Measurements from ENCODE around the gene ARHGAP8.
A peak's percentile ranks its signal among the peaks of the same experiment; 100 is the strongest.

ARHGAP8 gene

DNA sequence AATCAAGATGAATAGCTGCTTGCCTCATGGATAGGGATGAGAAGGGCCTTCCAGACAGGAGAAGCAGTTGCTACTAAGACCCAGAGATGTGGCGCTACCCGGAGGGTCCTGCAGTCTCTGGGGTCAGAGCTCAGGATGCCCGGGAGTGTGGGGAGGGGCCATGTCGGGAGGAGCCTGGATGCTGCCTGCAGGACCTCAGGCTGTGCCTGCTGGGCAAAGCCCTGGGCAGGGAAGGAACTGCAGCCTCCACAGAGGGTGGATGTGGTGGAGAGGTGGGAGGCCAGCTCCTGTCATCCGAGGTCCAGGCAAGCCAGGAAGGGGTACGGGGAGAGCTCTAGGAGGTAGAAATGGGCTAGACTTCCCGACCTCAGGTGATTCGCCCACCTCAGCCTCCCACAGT lies 39.4 kb upstream of the ARHGAP8 start:
- Histone ChIP-seq H2BK120ac (ENCODE audit: low read depth, low read length) (no peak overlapping the region), H2BK12ac (ENCODE audit: low read length) (no peak overlapping the region), H4K8ac (ENCODE audit: low read depth, low read length) (no peak overlapping the region), H2BK15ac (ENCODE audit: low read length) (no peak overlapping the region), H3K27ac (replicated peaks; ENCODE audit: low read length) (no peak overlapping the region), H3K4me1 (ENCODE audit: control insufficient read depth in 2 of 2, insufficient read depth in 1 of 2, low read depth in 1 of 2, low read length in 2 of 2) (peaks cover 0 to 8% of the 10 kb centered on the region in 2 donors), H2AFZ (ENCODE audit: low read length) (no peak overlapping the region), H3K18ac (ENCODE audit: low read length) (no peak overlapping the region), H3K23ac (ENCODE audit: low read depth, low read length, poor library complexity) (no peak overlapping the region), H3K4me3 (ENCODE audit: low read length in 2 of 2) (no peak overlapping the region), H3K14ac (ENCODE audit: low read length) (no peak overlapping the region), H4K91ac (ENCODE audit: low read depth, low read length, poor library complexity) (no peak overlapping the region), H3K4ac (ENCODE audit: low read length) (no peak overlapping the region), H3K9ac (ENCODE audit: low read depth, low read length, poor library complexity) (no peak overlapping the region), H3K36me3 (replicated peaks in 1 of 2; ENCODE audit: control insufficient read depth in 2 of 2, insufficient read depth in 2 of 2, low read length in 2 of 2) (no peaks in the 10 kb centered on the region), H3K79me1 (ENCODE audit: low read depth, low read length) (peaks cover 11% of the 10 kb centered on the region), H3K27me3 (ENCODE audit: control insufficient read depth in 3 of 3, insufficient read depth in 3 of 3, low read depth in 1 of 3, low read length in 3 of 3) (peaks cover 0 to 2% (median 0%) of the 10 kb centered on the region in 3 experiments), H3K9me3 (replicated peaks in 1 of 2; ENCODE audit: control insufficient read depth in 2 of 2, insufficient read depth in 1 of 2, low read depth in 1 of 2, low read length in 2 of 2) (no peaks in the 10 kb centered on the region), H3K4me2 (ENCODE audit: insufficient read depth, low read length, poor library complexity, severe bottlenecking) (no peak overlapping the region), H2BK5ac (ENCODE audit: low read length) (no peak overlapping the region), H2AK5ac (ENCODE audit: low read depth, low read length) (no peak overlapping the region)
- DNase-seq (ENCODE audit: low spot score): no peak
- no CpG with 5 or more reads among the region's 8 CpGs for WGBS, 2 donors (ENCODE audit: extremely low coverage in 2 of 2, insufficient read length in 2 of 2, insufficient replicate concordance in 1 of 2)

DNA sequence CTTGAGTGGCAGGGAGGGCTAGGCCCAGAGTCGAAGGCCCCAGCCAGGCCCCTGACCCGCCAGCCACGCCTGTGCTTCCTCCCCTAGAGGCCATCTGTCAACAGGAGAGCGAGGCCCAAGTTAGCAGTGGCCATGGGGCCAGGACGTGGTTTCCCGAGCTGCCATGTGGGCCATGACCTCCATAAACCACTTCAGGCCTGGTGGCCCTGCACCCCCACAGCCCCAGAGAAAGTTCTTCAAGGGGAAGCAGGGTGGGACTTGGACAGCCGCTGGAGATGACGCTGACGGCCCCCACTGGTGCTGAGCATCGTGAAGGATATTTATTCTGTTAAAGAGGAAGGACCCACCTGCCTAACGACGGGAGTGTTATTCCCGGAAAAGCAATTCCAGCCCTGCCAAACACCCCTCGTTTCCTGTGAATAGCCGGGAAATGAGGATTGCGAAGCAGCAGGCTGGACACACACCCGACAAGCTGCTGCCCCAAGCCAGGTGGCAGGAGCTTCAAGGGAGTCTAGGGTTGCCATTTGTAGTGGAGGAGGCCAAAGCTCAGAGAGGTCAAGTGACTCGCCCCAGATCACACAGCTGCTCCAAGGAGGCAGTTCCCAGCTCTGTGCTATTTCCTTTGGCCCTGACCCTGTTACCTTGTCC lies 37.5 kb upstream of the ARHGAP8 start:
- H2BK5ac ChIP-seq (ENCODE audit: low read length): no peak overlapping the region
- no peaks in the 10 kb centered on the region for H3K9me3 ChIP-seq (replicated peaks in 1 of 2; ENCODE audit: control insufficient read depth in 2 of 2, insufficient read depth in 1 of 2, low read depth in 1 of 2, low read length in 2 of 2)

DNA sequence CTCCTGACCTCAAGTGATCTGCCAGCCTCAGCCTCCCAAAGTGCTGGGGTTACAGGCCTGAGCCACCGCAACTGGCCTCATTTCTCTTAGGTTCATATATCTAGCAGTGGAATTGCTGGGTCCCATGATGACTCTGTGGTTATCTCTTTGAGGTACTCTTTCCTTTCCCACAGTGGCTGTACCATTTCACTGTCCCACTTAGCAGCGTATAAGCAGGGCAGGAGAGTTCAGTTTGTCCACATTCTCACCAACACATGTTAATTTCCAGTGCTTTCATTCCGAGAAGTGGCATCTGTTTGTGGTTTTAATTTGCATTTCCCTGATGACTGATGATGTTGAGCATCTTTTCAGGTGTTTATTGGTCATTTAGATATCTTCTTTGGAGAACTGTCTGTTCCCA lies 34.0 kb upstream of the ARHGAP8 start:
- H3K23ac ChIP-seq (ENCODE audit: low read depth, low read length, poor library complexity): no peak overlapping the region
- no peaks in the 10 kb centered on the region for H3K9me3 ChIP-seq (replicated peaks in 1 of 2; ENCODE audit: control insufficient read depth in 2 of 2, insufficient read depth in 1 of 2, low read depth in 1 of 2, low read length in 2 of 2)
- H3K14ac ChIP-seq (ENCODE audit: low read length): no peak overlapping the region
- H4K91ac ChIP-seq (ENCODE audit: low read depth, low read length, poor library complexity): no peak overlapping the region
- H3K9ac ChIP-seq (ENCODE audit: low read depth, low read length, poor library complexity): no peak overlapping the region
- H3K27ac ChIP-seq (replicated peaks; ENCODE audit: low read length): no peak overlapping the region
- peaks cover 5% of the 10 kb centered on the region for H3K79me1 ChIP-seq (ENCODE audit: low read depth, low read length)
- H3K27me3 ChIP-seq (ENCODE audit: control insufficient read depth in 3 of 3, insufficient read depth in 3 of 3, low read depth in 1 of 3, low read length in 3 of 3): no peaks in the 10 kb centered on the region
- H3K4me3 ChIP-seq (ENCODE audit: low read length in 2 of 2): no peak overlapping the region
- H2BK120ac ChIP-seq (ENCODE audit: low read depth, low read length): no peak overlapping the region
- H2AFZ ChIP-seq (ENCODE audit: low read length): no peak overlapping the region
- no peak overlapping the region for H4K8ac ChIP-seq (ENCODE audit: low read depth, low read length)
- no peaks in the 10 kb centered on the region for H3K36me3 ChIP-seq (replicated peaks in 1 of 2; ENCODE audit: control insufficient read depth in 2 of 2, insufficient read depth in 2 of 2, low read length in 2 of 2)
- WGBS, 2 donors (ENCODE audit: extremely low coverage in 2 of 2, insufficient read length in 2 of 2, insufficient replicate concordance in 1 of 2): no CpG with 5 or more reads among the region's 3 CpGs
- DNase-seq (ENCODE audit: low spot score): no peak
- no peak overlapping the region for H3K4ac ChIP-seq (ENCODE audit: low read length)
- no peak overlapping the region for H3K18ac ChIP-seq (ENCODE audit: low read length)
- no peak overlapping the region for H2BK15ac ChIP-seq (ENCODE audit: low read length)
- no peak overlapping the region for H2AK5ac ChIP-seq (ENCODE audit: low read depth, low read length)
- H3K4me2 ChIP-seq (ENCODE audit: insufficient read depth, low read length, poor library complexity, severe bottlenecking): no peak overlapping the region
- H3K4me1 ChIP-seq (ENCODE audit: control insufficient read depth in 2 of 2, insufficient read depth in 1 of 2, low read depth in 1 of 2, low read length in 2 of 2): peaks cover 3 to 32% of the 10 kb centered on the region in 2 donors
- no peak overlapping the region for H2BK12ac ChIP-seq (ENCODE audit: low read length)
- H2BK5ac ChIP-seq (ENCODE audit: low read length): no peak overlapping the region

More for the DNA sequence above, 37.5 kb upstream of the ARHGAP8 start:
- H2BK15ac ChIP-seq (ENCODE audit: low read length): no peak overlapping the region
- DNase-seq (ENCODE audit: low spot score): no peak
- no peak overlapping the region for H4K91ac ChIP-seq (ENCODE audit: low read depth, low read length, poor library complexity)
- H3K27ac ChIP-seq (replicated peaks; ENCODE audit: low read length): no peak overlapping the region
- H2AFZ ChIP-seq (ENCODE audit: low read length): no peak overlapping the region
- H3K4me3 ChIP-seq (ENCODE audit: low read length in 2 of 2): no peak overlapping the region
- H2BK120ac ChIP-seq (ENCODE audit: low read depth, low read length): no peak overlapping the region
- H2BK12ac ChIP-seq (ENCODE audit: low read length): peak overlapping the region; percentile 22
- peaks cover 0 to 13% of the 10 kb centered on the region in 2 donors for H3K4me1 ChIP-seq (ENCODE audit: control insufficient read depth in 2 of 2, insufficient read depth in 1 of 2, low read depth in 1 of 2, low read length in 2 of 2)
- WGBS, 2 donors (ENCODE audit: extremely low coverage in 2 of 2, insufficient read length in 2 of 2, insufficient replicate concordance in 1 of 2): no CpG with 5 or more reads among the region's 18 CpGs
- H3K23ac ChIP-seq (ENCODE audit: low read depth, low read length, poor library complexity): no peak overlapping the region
- peak overlapping the region; percentile 70 for H2AK5ac ChIP-seq (ENCODE audit: low read depth, low read length)
- H3K36me3 ChIP-seq (replicated peaks in 1 of 2; ENCODE audit: control insufficient read depth in 2 of 2, insufficient read depth in 2 of 2, low read length in 2 of 2): no peaks in the 10 kb centered on the region
- no peak overlapping the region for H3K9ac ChIP-seq (ENCODE audit: low read depth, low read length, poor library complexity)
- peak overlapping the region; percentile 69 for H3K18ac ChIP-seq (ENCODE audit: low read length)
- no peak overlapping the region for H4K8ac ChIP-seq (ENCODE audit: low read depth, low read length)
- no peaks in the 10 kb centered on the region for H3K27me3 ChIP-seq (ENCODE audit: control insufficient read depth in 3 of 3, insufficient read depth in 3 of 3, low read depth in 1 of 3, low read length in 3 of 3)
- peaks cover 9% of the 10 kb centered on the region for H3K79me1 ChIP-seq (ENCODE audit: low read depth, low read length)
- no peak overlapping the region for H3K14ac ChIP-seq (ENCODE audit: low read length)
- H3K4ac ChIP-seq (ENCODE audit: low read length): no peak overlapping the region
- no peak overlapping the region for H3K4me2 ChIP-seq (ENCODE audit: insufficient read depth, low read length, poor library complexity, severe bottlenecking)

DNA sequence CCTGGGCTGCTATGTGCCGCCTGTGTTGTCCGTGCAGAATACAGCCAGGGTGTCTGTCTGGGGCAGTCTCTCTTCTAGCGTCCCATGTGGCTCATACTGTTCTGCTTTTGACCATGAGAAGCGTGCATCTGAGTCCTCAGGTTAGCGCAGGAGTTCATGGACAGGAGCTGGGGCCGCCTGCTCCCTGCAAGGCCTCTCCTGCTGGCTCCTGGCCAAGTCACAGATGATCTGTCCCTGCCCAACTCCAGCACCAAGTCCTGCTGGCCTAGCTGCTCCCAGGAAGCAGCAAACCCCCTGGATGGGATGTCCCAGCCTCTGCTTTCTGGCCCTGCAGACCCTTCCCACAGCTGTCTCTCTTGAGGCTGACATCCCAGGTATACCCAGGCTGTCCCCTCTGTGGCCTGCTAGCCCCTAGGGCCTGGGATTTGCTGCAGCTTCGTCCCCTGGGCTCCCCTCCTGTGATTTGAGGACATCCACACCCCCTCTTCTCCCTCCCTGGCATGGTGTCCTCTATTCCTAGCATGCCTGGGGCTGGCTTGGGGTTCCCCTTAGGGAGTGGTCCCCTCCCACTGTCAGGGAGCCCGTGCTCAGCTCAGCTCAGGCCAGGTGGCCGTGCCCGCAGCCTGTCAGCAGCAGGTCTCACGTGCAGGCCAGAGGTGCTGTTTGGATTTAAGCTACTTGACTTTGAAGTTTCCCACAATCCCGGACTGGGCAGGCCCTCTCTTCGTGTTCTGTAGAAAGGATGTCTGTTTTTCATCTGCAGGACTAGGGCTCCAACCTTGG lies 32.6 kb upstream of the ARHGAP8 start:
- no peaks in the 10 kb centered on the region for H3K36me3 ChIP-seq (replicated peaks in 1 of 2; ENCODE audit: control insufficient read depth in 2 of 2, insufficient read depth in 2 of 2, low read length in 2 of 2)
- peak overlapping the region; percentile 72 for H3K9ac ChIP-seq (ENCODE audit: low read depth, low read length, poor library complexity)
- peak overlapping the region; percentile 14 for H2BK120ac ChIP-seq (ENCODE audit: low read depth, low read length)
- peak overlapping the region; percentile 13 for H2BK15ac ChIP-seq (ENCODE audit: low read length)
- peak overlapping the region; percentile 82 for H2BK12ac ChIP-seq (ENCODE audit: low read length)
- no peak overlapping the region for H2AFZ ChIP-seq (ENCODE audit: low read length)
- H3K18ac ChIP-seq (ENCODE audit: low read length): peak overlapping the region; percentile 88
- no peak overlapping the region for H3K14ac ChIP-seq (ENCODE audit: low read length)
- no peak for DNase-seq (ENCODE audit: low spot score)
- no peaks in the 10 kb centered on the region for H3K79me1 ChIP-seq (ENCODE audit: low read depth, low read length)
- no peak overlapping the region for H3K23ac ChIP-seq (ENCODE audit: low read depth, low read length, poor library complexity)
- no peak overlapping the region for H3K4ac ChIP-seq (ENCODE audit: low read length)
- H4K91ac ChIP-seq (ENCODE audit: low read depth, low read length, poor library complexity): no peak overlapping the region
- H2BK5ac ChIP-seq (ENCODE audit: low read length): peak overlapping the region; percentile 60
- WGBS, 2 donors (ENCODE audit: extremely low coverage in 2 of 2, insufficient read length in 2 of 2, insufficient replicate concordance in 1 of 2): no CpG with 5 or more reads among the region's 13 CpGs
- H3K27me3 ChIP-seq (ENCODE audit: control insufficient read depth in 3 of 3, insufficient read depth in 3 of 3, low read depth in 1 of 3, low read length in 3 of 3): no peaks in the 10 kb centered on the region
- H3K4me1 ChIP-seq (ENCODE audit: control insufficient read depth in 2 of 2, insufficient read depth in 1 of 2, low read depth in 1 of 2, low read length in 2 of 2): peaks cover 3 to 34% of the 10 kb centered on the region in 2 donors
- no peaks in the 10 kb centered on the region for H3K9me3 ChIP-seq (replicated peaks in 1 of 2; ENCODE audit: control insufficient read depth in 2 of 2, insufficient read depth in 1 of 2, low read depth in 1 of 2, low read length in 2 of 2)
- no peak overlapping the region for H3K4me3 ChIP-seq (ENCODE audit: low read length in 2 of 2)
- no peak overlapping the region for H3K4me2 ChIP-seq (ENCODE audit: insufficient read depth, low read length, poor library complexity, severe bottlenecking)
- H4K8ac ChIP-seq (ENCODE audit: low read depth, low read length): peak overlapping the region; percentile 3
- peak overlapping the region; percentile 48 for H2AK5ac ChIP-seq (ENCODE audit: low read depth, low read length)
- peak overlapping the region; percentile 81 for H3K27ac ChIP-seq (replicated peaks; ENCODE audit: low read length)

Data from neuronal stem cell (in vitro differentiated cells).